HL-60/S4 (cell line): ENCODE measurements around the gene B4GALNT3.

Source experiments
- in situ Hi-C: fragments of 300-500 bp; cut with MboI; formaldehyde crosslinking; loops from 2 replicates; pipeline ENCODE4 v1.14.3; 2022; ENCODE audit warnings: low sequenced_read_pairs

Gene B4GALNT3

DNA sequence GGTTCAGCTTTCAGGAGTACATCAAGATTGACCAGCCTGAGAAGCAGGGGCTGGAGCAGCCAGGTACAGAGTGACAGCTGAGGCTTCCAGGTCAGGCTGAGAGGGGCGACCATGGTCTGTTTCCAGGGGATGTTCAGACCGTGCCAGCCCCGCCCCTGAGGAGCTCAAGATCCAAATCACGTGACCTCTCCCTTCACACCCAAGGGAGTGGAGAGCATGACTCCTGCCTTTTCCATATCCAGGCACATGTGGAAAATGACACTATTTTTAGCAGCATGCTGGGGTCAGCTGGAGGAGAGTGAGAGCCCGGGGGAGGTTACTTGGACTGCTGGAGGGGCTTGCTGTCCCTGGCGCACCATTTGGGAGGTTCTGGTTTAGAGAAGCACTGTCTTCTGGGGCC is 92.7 kb downstream of the B4GALNT3 start:
- in situ Hi-C loops = loop anchor here (5.0 to 25.0 kb wide), 2 partner anchors 95 to 1035 kb away; partner anchors contain the start of genes B4GALNT3 and FBXL14

GRCh38 chr12:553216-554000 is 93.7 kb downstream of the B4GALNT3 start:
- in situ Hi-C loops = loop anchor here (5.0 to 25.0 kb wide), 2 partner anchors 96 to 1034 kb away; partner anchors contain the start of genes B4GALNT3 and FBXL14

GRCh38 chr12:554001-554285 is 94.2 kb downstream of the B4GALNT3 start:
- in situ Hi-C loops = loop anchor here (5.0 to 25.0 kb wide), 2 partner anchors 97 to 1033 kb away; partner anchors contain the start of genes B4GALNT3 and FBXL14

GRCh38 chr12:556498-556897 is 96.8 kb downstream of the B4GALNT3 start:
- in situ Hi-C loops = loop anchor here (25.0 kb wide), 1 partner anchor 1031 kb away; the partner anchor contains the start of gene FBXL14

GRCh38 chr12:558580-558979 is 98.8 kb downstream of the B4GALNT3 start:
- in situ Hi-C loops = loop anchor here (25.0 kb wide), 1 partner anchor 1029 kb away; the partner anchor contains the start of gene FBXL14

- in situ Hi-C loops = loop anchor here (25.0 kb wide), 1 partner anchor 1028 kb away; the partner anchor contains the start of gene FBXL14
Measured at GRCh38 chr12:559208-559905, 99.6 kb downstream of the B4GALNT3 start.

DNA sequence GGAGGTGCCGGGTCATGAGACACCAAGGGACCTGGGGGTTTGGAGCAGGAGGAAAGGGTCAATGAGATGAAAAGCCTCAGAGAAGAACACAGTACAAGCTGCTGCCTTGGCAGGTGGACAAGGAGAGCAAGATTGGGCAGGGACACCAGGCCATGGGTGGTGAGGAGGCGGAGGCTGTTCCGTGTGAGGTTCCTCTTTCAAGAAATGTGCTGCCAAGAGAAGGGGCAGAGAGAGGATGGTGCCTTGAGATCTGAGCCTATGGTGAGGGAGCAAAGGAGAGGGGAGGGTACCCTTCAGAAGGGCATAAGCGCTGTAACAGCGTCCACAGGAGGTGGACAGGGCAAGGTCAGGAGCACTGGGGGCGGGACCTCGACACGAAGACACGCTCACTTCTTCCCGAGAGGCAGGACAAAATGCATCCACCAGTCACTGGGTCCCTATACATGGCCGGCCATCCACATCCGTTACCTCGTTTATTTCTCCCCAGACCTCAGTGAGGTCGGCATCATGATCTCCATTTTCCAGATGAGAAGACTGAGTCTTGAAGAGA is 100.2 kb downstream of the B4GALNT3 start:
- in situ Hi-C loops = loop anchor here (25.0 kb wide), 1 partner anchor 1027 kb away; the partner anchor contains the start of gene FBXL14

GRCh38 chr12:560691-561390 is 101.1 kb downstream of the B4GALNT3 start:
- in situ Hi-C loops = loop anchor here (25.0 kb wide), 1 partner anchor 1026 kb away; the partner anchor contains the start of gene FBXL14

GRCh38 chr12:561391-561705 is 101.6 kb downstream of the B4GALNT3 start:
- in situ Hi-C loops = loop anchor here (25.0 kb wide), 1 partner anchor 1026 kb away; the partner anchor contains the start of gene FBXL14

- in situ Hi-C loops = loop anchor here (25.0 kb wide), 1 partner anchor 1025 kb away; the partner anchor contains the start of gene FBXL14
Measured at GRCh38 chr12:561908-562593, 102.3 kb downstream of the B4GALNT3 start.

DNA sequence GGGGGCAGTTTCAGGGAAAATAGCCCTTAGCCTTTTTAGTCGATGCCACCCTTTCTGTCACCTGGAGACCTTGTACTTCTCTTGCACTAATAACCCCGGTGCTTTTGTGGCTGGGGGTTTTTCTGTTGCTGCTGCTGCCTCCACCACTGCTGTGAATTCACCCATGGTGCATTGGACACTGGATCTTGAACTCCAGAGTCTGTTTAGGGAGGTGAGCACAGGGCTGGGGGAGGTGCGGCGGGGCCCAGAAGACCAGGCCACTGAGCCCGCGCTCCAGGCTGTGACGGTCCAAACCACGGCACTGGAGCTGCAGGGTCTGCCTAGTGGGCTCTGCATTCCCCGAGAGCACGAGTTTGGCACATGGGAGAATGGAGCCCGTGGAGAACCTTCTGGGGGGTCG is 102.9 kb downstream of the B4GALNT3 start:
- in situ Hi-C loops = loop anchor here (25.0 kb wide), 1 partner anchor 1025 kb away; the partner anchor contains the start of gene FBXL14

DNA sequence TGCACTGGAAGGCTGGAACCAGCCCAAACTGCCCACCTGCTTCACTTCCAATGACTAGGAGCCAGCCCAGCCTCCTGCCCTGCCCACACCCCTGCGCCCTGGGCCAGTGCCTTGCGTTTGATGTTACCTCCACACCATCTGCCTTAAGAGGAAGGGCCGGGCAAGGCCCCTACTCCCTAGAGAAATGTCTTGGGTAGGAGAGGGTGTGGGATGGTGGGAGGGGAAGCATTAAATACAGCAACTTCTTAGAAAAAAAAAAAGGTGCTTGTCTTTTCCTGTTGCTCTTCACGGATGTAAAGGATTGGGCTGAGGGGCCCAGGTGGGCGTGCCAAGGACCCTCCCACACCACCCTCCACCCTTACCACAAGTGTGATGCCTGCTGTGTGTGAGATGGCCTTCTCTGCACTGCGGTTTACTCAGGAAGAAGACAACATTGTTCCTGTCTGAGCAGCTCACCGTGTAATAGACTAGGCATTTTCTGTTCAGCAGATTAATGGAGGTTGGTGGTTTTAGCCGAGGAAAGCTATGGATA is 103.6 kb downstream of the B4GALNT3 start:
- in situ Hi-C loops = loop anchor here (25.0 kb wide), 1 partner anchor 1024 kb away; the partner anchor contains the start of gene FBXL14

DNA sequence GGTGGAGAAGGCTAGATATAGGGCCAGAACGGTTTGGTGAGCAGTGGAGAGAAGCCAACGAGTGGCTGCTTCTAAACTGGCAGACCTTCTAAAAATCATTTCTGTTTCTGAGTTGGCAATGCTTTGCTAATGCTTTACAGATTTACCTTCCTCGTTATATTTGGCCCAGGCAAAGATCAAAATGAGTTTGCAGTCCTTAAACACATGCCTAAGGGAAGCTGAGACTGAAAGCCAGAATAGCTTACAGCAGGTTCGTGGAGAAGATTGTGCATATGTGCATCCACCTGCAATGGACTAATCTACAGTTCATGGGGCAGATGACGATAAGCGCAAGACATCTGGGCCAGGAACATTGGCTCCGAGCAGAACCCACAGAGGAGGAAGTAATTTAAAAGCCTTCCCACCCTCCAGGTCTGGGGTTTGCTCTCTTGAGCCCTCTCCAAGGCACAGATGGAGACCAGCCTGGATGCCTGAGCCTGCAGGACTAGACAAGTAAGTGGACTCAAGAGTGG is 104.1 kb downstream of the B4GALNT3 start:
- in situ Hi-C loops = loop anchor here (25.0 kb wide), 1 partner anchor 1023 kb away; the partner anchor contains the start of gene FBXL14

GRCh38 chr12:565161-565560 is 105.4 kb downstream of the B4GALNT3 start:
- in situ Hi-C loops = loop anchor here (25.0 kb wide), 1 partner anchor 1022 kb away; the partner anchor contains the start of gene FBXL14

- in situ Hi-C loops = loop anchor here (25.0 kb wide), 1 partner anchor 1022 kb away; the partner anchor contains the start of gene FBXL14
Measured at GRCh38 chr12:565589-566105, 105.9 kb downstream of the B4GALNT3 start.

DNA sequence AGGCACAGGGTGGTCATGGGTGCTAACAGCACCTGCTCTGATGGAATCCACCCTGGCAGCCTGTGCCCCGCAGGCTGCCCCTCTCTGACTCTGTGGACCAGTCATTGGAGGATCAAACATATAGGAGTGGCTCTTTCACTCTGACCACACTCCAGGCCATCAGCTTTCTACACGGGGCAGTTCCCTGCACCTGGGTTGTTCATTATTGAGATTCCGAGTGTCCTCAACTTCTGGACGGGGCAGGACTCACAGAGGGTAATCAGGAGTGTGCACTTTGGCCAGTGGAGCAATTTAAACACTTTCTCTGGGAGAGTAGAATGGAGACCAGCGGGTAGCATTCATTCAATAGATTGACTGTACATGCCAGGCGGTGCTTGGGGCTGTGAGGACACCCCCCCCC is 108.7 kb downstream of the B4GALNT3 start:
- in situ Hi-C loops = loop anchor here (25.0 kb wide), 1 partner anchor 1019 kb away; the partner anchor contains the start of gene FBXL14

- in situ Hi-C loops = loop anchor here (25.0 kb wide), 1 partner anchor 1018 kb away; the partner anchor contains the start of gene FBXL14
Measured at GRCh38 chr12:569091-569676, 109.4 kb downstream of the B4GALNT3 start.

DNA sequence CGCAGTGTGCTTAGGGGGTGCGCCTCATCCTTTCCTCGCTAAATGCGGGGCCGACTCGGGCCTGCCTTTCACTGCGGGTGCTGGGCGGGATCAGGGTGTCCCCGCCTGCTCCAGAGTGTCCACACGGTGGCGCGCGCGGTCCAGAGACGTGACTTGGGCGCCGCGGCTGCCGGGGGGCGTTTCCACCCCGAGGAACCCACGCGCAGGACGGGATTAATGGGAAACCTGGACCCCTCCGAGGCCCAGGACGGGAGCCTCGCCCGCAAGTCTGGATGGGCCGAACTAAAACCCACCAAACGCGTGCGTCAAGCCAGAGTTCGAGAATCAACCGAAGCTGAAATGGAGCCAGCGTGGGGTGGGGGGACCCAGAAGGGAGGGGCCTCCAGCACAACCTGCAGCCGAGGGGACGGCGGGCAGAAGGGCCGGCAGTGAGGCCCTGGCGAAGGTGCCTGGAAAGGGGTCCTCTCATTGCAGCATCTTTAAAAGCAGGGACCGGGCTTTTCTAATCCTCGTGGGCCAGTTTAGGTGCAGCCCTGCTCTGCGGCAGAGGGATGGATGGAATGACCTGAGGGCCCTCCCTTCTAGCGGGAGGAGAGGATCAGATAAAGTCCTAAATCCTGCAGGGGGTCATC is 110.2 kb downstream of the B4GALNT3 start:
- in situ Hi-C loops = loop anchor here (25.0 kb wide), 1 partner anchor 1017 kb away; the partner anchor contains the start of gene FBXL14
